H1 (cell line): ENCODE measurements around the gene BTBD9. TPM values are rescaled to one million over a fixed set of nuclear protein-coding genes. Genes with fewer than 3 reads are reported as not detected.
A peak's percentile ranks its signal among the peaks of the same experiment; 100 is the strongest.

Experiments used
- CTCF ChIA-PET: fragments of 300-600 bp; sonication (Branson Sonifier 250); formaldehyde crosslinking; loops from one replicate; lab custom pipeline; 2021; ENCODE audit not compliant: partially characterized antibody; lab: Charles Lee
- POLR2A ChIA-PET: fragments of 300-600 bp; sonication (Branson Sonifier 250); formaldehyde crosslinking; loops from one replicate; lab custom pipeline; 2021; ENCODE audit warnings: inconsistent platforms; ENCODE audit not compliant: partially characterized antibody; lab: Charles Lee
- DNase-seq, 2 experiments: peaks; one replicate each; pipeline versions ENCODE4 v3.0.0 to v3.0.0-alpha.2; 2010 to 2022; ENCODE audit warnings: low spot score in 2 of 2, low read depth in 1 of 2, mixed read lengths in 1 of 2
- FAIRE-seq: peaks from 2 replicates; lab custom pipeline; 2011; peaks lifted over from hg19 to GRCh38; lab: Jason Lieb, UNC
- H2AFZ ChIP-seq: 2 replicates; pipeline ENCODE4 v1.8.1; 2012; ENCODE audit warnings: low read length, inconsistent platforms
- H2AK5ac ChIP-seq: 2 replicates; pipeline ENCODE4 v1.6.1; 2013; ENCODE audit warnings: low read depth, low read length
- H2BK120ac ChIP-seq: replicated peaks from 2 replicates; pipeline ENCODE3; 2013; ENCODE audit warnings: low read depth, low read length, inconsistent platforms
- H2BK12ac ChIP-seq: 2 replicates; pipeline ENCODE4 v1.6.1; 2013; ENCODE audit warnings: low read depth, low read length
- H2BK15ac ChIP-seq: 2 replicates; pipeline ENCODE4 v1.6.1; 2013; ENCODE audit warnings: low read length
- H2BK20ac ChIP-seq: 2 replicates; pipeline ENCODE4 v1.6.1; 2013; ENCODE audit warnings: low read length
- H2BK5ac ChIP-seq: 2 replicates; pipeline ENCODE4 v1.6.1; 2013; ENCODE audit warnings: low read depth, low read length
- H3K14ac ChIP-seq: 2 replicates; pipeline ENCODE4 v1.6.1; 2013; ENCODE audit warnings: inconsistent platforms; ENCODE audit not compliant: insufficient read length
- H3K18ac ChIP-seq: 2 replicates; pipeline ENCODE4 v1.6.1; 2013; ENCODE audit warnings: low read length; ENCODE audit errors: extremely low read depth
- H3K23ac ChIP-seq: 2 replicates; pipeline ENCODE4 v1.6.1; 2013; ENCODE audit warnings: inconsistent platforms; ENCODE audit not compliant: insufficient read length
- H3K23me2 ChIP-seq: 2 replicates; pipeline ENCODE4 v1.6.1; 2013; ENCODE audit warnings: low read depth, low read length
- H3K27ac ChIP-seq: 2 replicates; pipeline ENCODE4 v1.6.1; 2011; ENCODE audit warnings: low read depth, low read length, inconsistent platforms
- H3K27me3 ChIP-seq, 4 experiments: replicated peaks in 1 of 4; 1 replicate in 1 of 4; 2 replicates in 3 of 4; pipeline versions ENCODE4 v1.6.1 to v1.8.1; 2011 to 2013; ENCODE audit warnings: low read length in 3 of 4, mild to moderate bottlenecking in 3 of 4, inconsistent platforms in 2 of 4, mixed read lengths in 2 of 4, moderate library complexity in 1 of 4; ENCODE audit not compliant: control insufficient read depth in 3 of 4, insufficient read depth in 3 of 4; ENCODE audit errors: extremely low read depth in 1 of 4
- H3K36me3 ChIP-seq, 4 experiments: 2 replicates each; pipeline versions ENCODE4 v1.6.1 to v1.8.1; 2011 to 2013; ENCODE audit warnings: mild to moderate bottlenecking in 4 of 4, low read length in 3 of 4, moderate library complexity in 2 of 4, control low read depth in 1 of 4, inconsistent platforms in 1 of 4; ENCODE audit not compliant: insufficient read depth in 4 of 4, control insufficient read depth in 2 of 4
- H3K4ac ChIP-seq: replicated peaks from 2 replicates; pipeline ENCODE3; 2013; ENCODE audit warnings: low read length, low read depth, mixed read lengths, inconsistent platforms; ENCODE audit not compliant: insufficient read length
- H3K4me1 ChIP-seq, 4 experiments: replicated peaks in 1 of 4; 1 replicate in 1 of 4; 2 replicates in 3 of 4; pipeline versions ENCODE4 v1.6.1 to v1.8.1; 2011 to 2013; ENCODE audit warnings: low read length in 3 of 4, inconsistent platforms in 2 of 4, mixed read lengths in 1 of 4; ENCODE audit not compliant: insufficient read depth in 4 of 4, control insufficient read depth in 3 of 4
- H3K4me2 ChIP-seq, 2 experiments: 2 replicates each; pipeline versions ENCODE4 v1.6.1 to v1.8.1; 2011 to 2013; ENCODE audit warnings: low read depth in 2 of 2, low read length in 2 of 2, control low read depth in 1 of 2, inconsistent platforms in 1 of 2, mild to moderate bottlenecking in 1 of 2; ENCODE audit not compliant: insufficient read depth in 1 of 2
- H3K4me3 ChIP-seq, 4 experiments: fragments of 200-600, 300-600 bp in 1 of 4; sonication (generic), shearing (Covaris generic), sonication (Bioruptor Twin) in 1 of 4; 2 replicates each; pipeline versions ENCODE4 v1.5.1 to v1.8.1; 2011 to 2016; ENCODE audit warnings: low read length in 4 of 4, low read depth in 3 of 4, control low read depth in 2 of 4, inconsistent platforms in 2 of 4, mild to moderate bottlenecking in 2 of 4, mixed read lengths in 1 of 4, moderate library complexity in 1 of 4; ENCODE audit not compliant: insufficient read depth in 2 of 4; ENCODE audit errors: extremely low read depth in 1 of 4
- H3K56ac ChIP-seq: replicated peaks from 2 replicates; pipeline ENCODE3; 2013; ENCODE audit warnings: low read depth, mild to moderate bottlenecking, mixed read lengths, low read length, inconsistent platforms; ENCODE audit not compliant: insufficient read length
- H3K79me1 ChIP-seq: 2 replicates; pipeline ENCODE4 v1.6.1; 2013; ENCODE audit warnings: low read depth, low read length, control low read depth
- H3K79me2 ChIP-seq, 2 experiments: 2 replicates each; pipeline versions ENCODE4 v1.6.1 to v1.8.1; 2012 to 2013; ENCODE audit warnings: low read length in 2 of 2, mild to moderate bottlenecking in 2 of 2, inconsistent platforms in 1 of 2; ENCODE audit not compliant: insufficient read depth in 2 of 2, control insufficient read depth in 1 of 2
- H3K9ac ChIP-seq, 4 experiments: replicated peaks in 1 of 4; 1 replicate in 1 of 4; 2 replicates in 3 of 4; pipeline versions ENCODE4 v1.6.1 to v1.8.1; 2011 to 2013; ENCODE audit warnings: low read depth in 3 of 4, low read length in 3 of 4, control low read depth in 2 of 4, mild to moderate bottlenecking in 2 of 4, moderate library complexity in 2 of 4, inconsistent platforms in 1 of 4; ENCODE audit errors: extremely low read depth in 1 of 4
- H3K9me3 ChIP-seq, 2 experiments: 2 replicates each; pipeline versions ENCODE4 v1.6.1 to v1.8.1; 2012 to 2013; ENCODE audit warnings: mild to moderate bottlenecking in 2 of 2, moderate library complexity in 2 of 2, control low read depth in 1 of 2, inconsistent platforms in 1 of 2, low read depth in 1 of 2, low read length in 1 of 2, mixed read lengths in 1 of 2; ENCODE audit not compliant: insufficient read depth in 2 of 2
- H4K20me1 ChIP-seq, 2 experiments: replicated peaks in 1 of 2; 2 replicates each; pipeline versions ENCODE3 to v1.8.1; 2011 to 2013; ENCODE audit warnings: inconsistent platforms in 2 of 2, low read length in 2 of 2, mild to moderate bottlenecking in 1 of 2; ENCODE audit not compliant: insufficient read depth in 2 of 2, control insufficient read depth in 1 of 2
- H4K5ac ChIP-seq: 2 replicates; pipeline ENCODE4 v1.6.1; 2013; ENCODE audit warnings: low read length, low read depth, mixed read lengths, inconsistent platforms; ENCODE audit not compliant: insufficient read length
- H4K8ac ChIP-seq: 2 replicates; pipeline ENCODE4 v1.8.0; 2013; ENCODE audit warnings: mild to moderate bottlenecking, moderate library complexity, low read length, inconsistent platforms; ENCODE audit not compliant: insufficient read depth; ENCODE audit errors: extremely low read depth
- H4K91ac ChIP-seq: replicated peaks from 2 replicates; pipeline ENCODE3; 2013; ENCODE audit warnings: low read length, mixed read lengths, inconsistent platforms; ENCODE audit not compliant: insufficient read length
- CEBPB ChIP-seq: IDR thresholded peaks from 2 replicates; pipeline ENCODE4 v1.6.1; 2012; ENCODE audit warnings: low read depth, low read length
- TAF1 ChIP-seq: IDR thresholded peaks from 2 replicates; pipeline ENCODE4 v1.6.1; 2011; ENCODE audit warnings: mild to moderate bottlenecking, low read depth, low read length
- TEAD4 ChIP-seq: IDR thresholded peaks from 2 replicates; pipeline ENCODE4 v1.6.1; 2012; ENCODE audit warnings: low read depth, low read length, inconsistent platforms, mixed read lengths
- WGBS, 2 experiments: shearing (Covaris generic) in 1 of 2; methylation state at CpG; one replicate each; pipeline versions ENCODE4 v1.1.6 to v1.1.7; 2013 to 2015; ENCODE audit warnings: low lambda C conversion rate in 2 of 2, mixed read lengths in 2 of 2, inconsistent platforms in 1 of 2, low coverage in 1 of 2, missing lambda C conversion rate in 1 of 2; ENCODE audit not compliant: insufficient replicate concordance in 2 of 2, insufficient coverage in 1 of 2, insufficient read length in 1 of 2; ENCODE audit errors: extremely low coverage in 1 of 2, missing lambda C conversion rate in 1 of 2; 5-methylcytosine and 5-hydroxymethylcytosine counted together
- polyA plus RNA-seq, 7 experiments: library from polyadenylated mRNA; depleted of rRNA in 3 of 7; stranded (reverse) in 5 of 7; unstranded in 2 of 7; fragments of >200 nt in 5 of 7; fragments of 200-250 nt in 2 of 7; gene quantifications; 1 replicate in 5 of 7; 2 replicates in 1 of 7; 4 replicates in 1 of 7; pipeline versions ENCODE4 v1.2.1 to v1.2.3, GENCODE V29; 2011 to 2013; ENCODE audit warnings: missing spikeins in 2 of 7, mixed read lengths in 2 of 7
- total RNA-seq: library from RNA; stranded (reverse); fragmentation: NEBNext Ultra II Directional; extraction: Animal tissue kit (Norgen Biotek cat#: 25700); gene quantifications from 2 replicates; pipeline ENCODE4 v1.2.1, GENCODE V29; 2021
- TF ChIP-seq, protein P1 (sequence below): IDR thresholded peaks from 2 replicates; pipeline ENCODE4 v1.6.1; 2011; ENCODE audit warnings: low read length, improper control_type of control experiment

BTBD9 gene
- total and polyA plus RNA-seq, 2 of the 8 experiments (the other 6 are each of a cell fraction or from before 2014, with no cell fraction given): 0.92 to 4.1 TPM

DNA sequence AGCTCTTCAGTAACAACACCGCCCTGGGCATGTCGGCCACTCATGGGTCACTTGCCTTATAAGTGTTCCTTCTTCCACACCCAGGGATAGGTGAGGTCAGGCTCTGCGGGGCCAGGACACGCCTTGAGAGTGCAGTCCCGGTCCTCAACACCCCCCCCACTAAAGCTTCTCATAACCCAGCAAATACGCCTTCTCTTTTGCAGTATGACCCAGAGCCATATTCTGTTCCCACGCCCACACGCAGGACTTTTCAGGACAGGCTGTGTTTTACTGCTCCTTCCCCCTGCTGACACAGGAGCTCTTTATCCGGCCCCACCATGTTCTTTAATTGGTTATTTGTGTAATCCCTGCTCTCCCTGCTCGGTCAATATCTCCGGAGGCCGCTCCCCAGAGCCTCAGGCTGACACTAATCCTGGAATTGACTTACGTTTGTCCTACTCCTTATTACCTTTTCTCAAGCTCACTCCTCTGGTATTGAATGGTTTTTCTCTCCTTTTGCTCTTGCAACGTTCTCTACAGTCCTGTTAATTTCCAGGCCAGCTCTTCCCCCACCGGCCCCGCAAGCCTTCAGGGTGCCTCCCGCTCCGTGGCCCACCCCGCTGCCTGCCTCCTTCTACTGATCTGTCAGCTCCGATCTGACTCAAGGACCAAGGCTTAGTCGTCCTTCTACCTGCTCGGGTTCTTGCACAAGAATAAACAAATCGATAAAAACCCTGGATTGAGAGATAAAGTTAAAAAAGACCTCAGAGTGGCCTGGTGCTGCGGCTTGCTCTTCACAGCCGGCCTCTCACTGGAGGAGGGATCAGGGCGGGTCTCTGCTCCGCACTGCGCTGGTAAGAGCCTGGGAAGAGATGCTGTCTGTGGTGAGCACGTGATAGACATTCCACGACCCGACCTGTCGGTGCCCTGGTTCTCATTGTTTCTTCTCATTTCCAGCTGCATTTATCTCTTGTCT lies 462.7 kb downstream of the BTBD9 start:
- no peak for FAIRE-seq

More for the DNA sequence above, 462.7 kb downstream of the BTBD9 start:
- no peak overlapping the region for H4K91ac ChIP-seq
- H2AK5ac ChIP-seq: no peak overlapping the region
- no peak overlapping the region for H3K27ac ChIP-seq
- peaks cover 0 to 2% of the 10 kb centered on the region in 2 experiments for H4K20me1 ChIP-seq
- no peaks in the 10 kb centered on the region for H3K27me3 ChIP-seq
- H2BK120ac ChIP-seq: no peak overlapping the region
- H3K23ac ChIP-seq: no peak overlapping the region
- H3K18ac ChIP-seq: no peak overlapping the region
- H2BK12ac ChIP-seq: no peak overlapping the region
- no peak overlapping the region for H3K14ac ChIP-seq
- no peaks in the 10 kb centered on the region for H3K36me3 ChIP-seq
- no peak overlapping the region for H3K4ac ChIP-seq
- no peak overlapping the region for H3K56ac ChIP-seq
- no peaks in the 10 kb centered on the region for H3K9me3 ChIP-seq
- no peaks in the 10 kb centered on the region for H3K23me2 ChIP-seq
- WGBS, 2 experiments: 87% methylated on average over 32 of the region's 32 CpGs; no CpG with 5 or more reads in 1 of the 2 experiments
- no peak overlapping the region; the same call in 1 of the 2 replicates for H4K8ac ChIP-seq
- H3K4me2 ChIP-seq: no peak overlapping the region
- TF ChIP-seq CEBPB (no peak), TAF1 (no peak), TEAD4 (0 out of 2 replicates have a peak, but pooled peaks have one; percentile 26)
- TF ChIP-seq, protein P1, sequence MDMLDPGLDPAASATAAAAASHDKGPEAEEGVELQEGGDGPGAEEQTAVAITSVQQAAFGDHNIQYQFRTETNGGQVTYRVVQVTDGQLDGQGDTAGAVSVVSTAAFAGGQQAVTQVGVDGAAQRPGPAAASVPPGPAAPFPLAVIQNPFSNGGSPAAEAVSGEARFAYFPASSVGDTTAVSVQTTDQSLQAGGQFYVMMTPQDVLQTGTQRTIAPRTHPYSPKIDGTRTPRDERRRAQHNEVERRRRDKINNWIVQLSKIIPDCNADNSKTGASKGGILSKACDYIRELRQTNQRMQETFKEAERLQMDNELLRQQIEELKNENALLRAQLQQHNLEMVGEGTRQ: no peak
- CTCF ChIA-PET: interaction anchor here (0.6 to 2.6 kb wide), 13 partner anchors 9 to 472 kb away, joined by 3 to 12 read pairs (median 3); no protein-coding TSS in a partner anchor
- no peak overlapping the region for H4K5ac ChIP-seq
- H2BK15ac ChIP-seq: no peak overlapping the region
- no peak overlapping the region for H2BK20ac ChIP-seq
- no peak overlapping the region for H2AFZ ChIP-seq
- H3K4me3 ChIP-seq: no peak overlapping the region
- no peak for DNase-seq
- no peak overlapping the region for H3K9ac ChIP-seq
- no peak overlapping the region for H2BK5ac ChIP-seq
- POLR2A ChIA-PET: interaction anchor here (1.0 kb wide), 1 partner anchor 488 kb away, joined by 3 read pairs; no protein-coding TSS in a partner anchor
- H3K4me1 ChIP-seq: peaks cover 0 to 7% (median 0%) of the 10 kb centered on the region in 4 experiments; a peak in 3 of 7 replicates
- H3K79me1 ChIP-seq: no peaks in the 10 kb centered on the region
- H3K79me2 ChIP-seq: no peaks in the 10 kb centered on the region
